Endothelial cell of umbilical vein (primary cell): ENCODE measurements around the gene LRRN4. TPM values are rescaled to one million over a fixed set of nuclear protein-coding genes. Genes with fewer than 3 reads are reported as not detected.

Source experiments
- BruUV-seq: library from RNA; stranded (reverse); fragments of 400-500 nt; replicated peaks from 2 replicates; lab custom pipeline; 2021; lab: Mats Ljungman, UMichigan
- CTCF ChIA-PET: fragments of 300-600, 350-600 bp; sonication (Branson Sonifier 250); formaldehyde crosslinking; loops from one replicate; lab custom pipeline; 2021; ENCODE audit warnings: antibody characterized with exemption, inconsistent platforms; lab: Charles Lee
- POLR2A ChIA-PET: fragments of 300-600, 350-600 bp; sonication (Branson Sonifier 250); formaldehyde crosslinking; loops from one replicate; lab custom pipeline; 2021; ENCODE audit warnings: antibody characterized with exemption, inconsistent platforms; lab: Charles Lee
- DNase-seq: peaks from one replicate; pipeline ENCODE4 v3.0.0-alpha.2; 2011; ENCODE audit warnings: low read depth, low spot score
- FAIRE-seq: peaks from 2 replicates; lab custom pipeline; 2011; peaks lifted over from hg19 to GRCh38; lab: Jason Lieb, UNC
- H2AFZ ChIP-seq: 2 replicates; pipeline ENCODE4 v1.6.0; 2012; ENCODE audit warnings: low read depth, low read length, control low read depth, inconsistent platforms
- H3K27ac ChIP-seq: 2 replicates; pipeline ENCODE4 v1.5.1; 2011; ENCODE audit warnings: low read depth, mild to moderate bottlenecking, control low read depth, low read length, moderate library complexity; ENCODE audit not compliant: insufficient read depth
- H3K27me3 ChIP-seq, 2 experiments: 2 replicates each; pipeline versions ENCODE4 v1.6.0 to v1.6.1; 2011; ENCODE audit warnings: low read length in 2 of 2, mixed read lengths in 1 of 2; ENCODE audit not compliant: control insufficient read depth in 2 of 2, insufficient read depth in 2 of 2
- H3K36me3 ChIP-seq, 2 experiments: 2 replicates in 1 of 2; 3 replicates in 1 of 2; pipeline ENCODE4 v1.5.1; 2011; ENCODE audit warnings: low read length in 2 of 2, mild to moderate bottlenecking in 1 of 2, moderate library complexity in 1 of 2; ENCODE audit not compliant: control insufficient read depth in 2 of 2, insufficient read depth in 2 of 2; ENCODE audit errors: extremely low read depth in 1 of 2
- H3K4me1 ChIP-seq: 3 replicates; pipeline ENCODE4 v1.5.1; 2011; ENCODE audit warnings: mild to moderate bottlenecking, low read length; ENCODE audit not compliant: control insufficient read depth, insufficient read depth; ENCODE audit errors: extremely low read depth
- H3K4me2 ChIP-seq: 2 replicates; pipeline ENCODE4 v1.6.1; 2011; ENCODE audit warnings: low read length, control low read depth, mixed read lengths; ENCODE audit not compliant: insufficient read depth
- H3K4me3 ChIP-seq, 3 experiments: fragments of 200-600 bp in 1 of 3; sonication (generic), shearing (Covaris generic) in 1 of 3; replicated peaks in 1 of 3; 2 replicates each; pipeline ENCODE4 v1.5.1; 2011 to 2016; ENCODE audit warnings: control low read depth in 3 of 3, low read length in 3 of 3, mild to moderate bottlenecking in 2 of 3, inconsistent platforms in 1 of 3, low read depth in 1 of 3, moderate library complexity in 1 of 3; ENCODE audit not compliant: insufficient read depth in 1 of 3
- H3K79me2 ChIP-seq: 2 replicates; pipeline ENCODE4 v1.6.0; 2012; ENCODE audit warnings: low read length, inconsistent platforms; ENCODE audit not compliant: control insufficient read depth, insufficient read depth
- H3K9ac ChIP-seq: replicated peaks from 2 replicates; pipeline ENCODE3; 2011; ENCODE audit warnings: low read length, control low read depth; ENCODE audit not compliant: insufficient read depth; ENCODE audit errors: extremely low read depth
- H3K9me1 ChIP-seq: replicated peaks from 3 replicates; pipeline ENCODE4 v1.6.0; 2011; ENCODE audit warnings: mild to moderate bottlenecking, low read length; ENCODE audit not compliant: control insufficient read depth, insufficient read depth; ENCODE audit errors: extremely low read depth
- H3K9me3 ChIP-seq: replicated peaks from 2 replicates; pipeline ENCODE4 v1.5.1; 2012; ENCODE audit warnings: low read length, inconsistent platforms; ENCODE audit not compliant: control insufficient read depth, insufficient read depth
- H4K20me1 ChIP-seq: replicated peaks from 2 replicates; pipeline ENCODE3; 2011; ENCODE audit warnings: mild to moderate bottlenecking, low read length; ENCODE audit not compliant: control insufficient read depth, insufficient read depth; ENCODE audit errors: extremely low read depth
- EZH2 ChIP-seq: IDR thresholded peaks from 2 replicates; pipeline ENCODE4 v1.6.1; 2012; ENCODE audit warnings: borderline replicate concordance, low read depth, mild to moderate bottlenecking, moderate library complexity, low read length, inconsistent platforms; ENCODE audit not compliant: severe bottlenecking
- FOS ChIP-seq: IDR thresholded peaks from 2 replicates; pipeline ENCODE4 v1.6.1; 2011; ENCODE audit warnings: mild to moderate bottlenecking, low read length, moderate library complexity, borderline replicate concordance; ENCODE audit not compliant: insufficient read depth
- GATA2 ChIP-seq: IDR thresholded peaks from 2 replicates; pipeline ENCODE4 v1.7.0; 2011; ENCODE audit warnings: low read depth, mild to moderate bottlenecking, moderate library complexity, mixed read lengths, low read length; ENCODE audit not compliant: insufficient read length, insufficient read depth
- JUN ChIP-seq: IDR thresholded peaks from 2 replicates; pipeline ENCODE4 v1.6.1; 2011; ENCODE audit warnings: borderline replicate concordance, low read depth; ENCODE audit not compliant: insufficient read length, insufficient read depth
- MAX ChIP-seq: IDR thresholded peaks from 2 replicates; pipeline ENCODE4 v1.6.1; 2011; ENCODE audit not compliant: insufficient read depth, insufficient read length
- MYC ChIP-seq: IDR thresholded peaks from one replicate; pipeline ENCODE4 v1.6.1; 2011; ENCODE audit warnings: mild to moderate bottlenecking, low read depth, low read length
- POLR2A ChIP-seq: IDR thresholded peaks from 2 replicates; pipeline ENCODE4 v1.6.1; 2012; ENCODE audit warnings: low read depth, mild to moderate bottlenecking, control low read depth, low read length
- POLR2AphosphoS5 ChIP-seq: IDR thresholded peaks from 2 replicates; pipeline ENCODE4 v1.6.1; 2012; ENCODE audit warnings: low read depth, mild to moderate bottlenecking, control low read depth, low read length, moderate library complexity; ENCODE audit not compliant: insufficient read depth
- dilution Hi-C: fragments of 300-500 bp; cut with MboI; formaldehyde crosslinking; loops from one replicate; pipeline ENCODE4 v1.15.0; 2019; ENCODE audit warnings: low sequenced_read_pairs; ENCODE audit not compliant: extremely low pct_ligation_motif_present
- intact Hi-C: fragments of 100-400 bp; cut with micrococcal nuclease; formaldehyde crosslinking; loops from one replicate; pipeline ENCODE4 v1.10.0; 2022
- polyA plus RNA-seq, 4 experiments: library from polyadenylated mRNA; depleted of rRNA in 3 of 4; stranded (reverse) in 3 of 4; unstranded in 1 of 4; fragments of >200 nt; gene quantifications; 2 replicates each; pipeline versions ENCODE4 v1.2.1 to v1.2.3, GENCODE V29; 2011 to 2012; ENCODE audit warnings: missing spikeins in 1 of 4
- total RNA-seq: library from RNA; stranded (reverse); gene quantifications from 2 replicates; pipeline ENCODE4 v1.2.3, GENCODE V29; 2021
- TF ChIP-seq, protein P1 (sequence below), 2 donors: IDR thresholded peaks; 1 replicate in 1 of 2; 2 replicates in 1 of 2; pipeline ENCODE4 v1.5.1; 2011; ENCODE audit warnings: low read length in 2 of 2, mild to moderate bottlenecking in 2 of 2, moderate library complexity in 2 of 2, control low read depth in 1 of 2, inconsistent platforms in 1 of 2, low read depth in 1 of 2; ENCODE audit not compliant: insufficient read depth in 1 of 2; ENCODE audit errors: extremely low read depth in 1 of 2

The LRRN4 gene
- total and polyA plus RNA-seq, 2 donors (not counting 3 experiments of a cell fraction or from before 2014, with no cell fraction given) = not detected

GRCh38 chr20:6007094-6007528 is 46.7 kb downstream of the LRRN4 start:
- dilution Hi-C loops (no loop called here), intact Hi-C loops (no loop called here)

GRCh38 chr20:6006603-6006949 is 47.3 kb downstream of the LRRN4 start:
- H3K36me3 ChIP-seq = peaks cover 0 to 3% of the 10 kb centered on the region in 2 experiments
- peak overlapping the region; percentile 20 for H2AFZ ChIP-seq
- TF ChIP-seq POLR2AphosphoS5 = no peak
- TF ChIP-seq EZH2 = no peak
- TF ChIP-seq, protein P1, sequence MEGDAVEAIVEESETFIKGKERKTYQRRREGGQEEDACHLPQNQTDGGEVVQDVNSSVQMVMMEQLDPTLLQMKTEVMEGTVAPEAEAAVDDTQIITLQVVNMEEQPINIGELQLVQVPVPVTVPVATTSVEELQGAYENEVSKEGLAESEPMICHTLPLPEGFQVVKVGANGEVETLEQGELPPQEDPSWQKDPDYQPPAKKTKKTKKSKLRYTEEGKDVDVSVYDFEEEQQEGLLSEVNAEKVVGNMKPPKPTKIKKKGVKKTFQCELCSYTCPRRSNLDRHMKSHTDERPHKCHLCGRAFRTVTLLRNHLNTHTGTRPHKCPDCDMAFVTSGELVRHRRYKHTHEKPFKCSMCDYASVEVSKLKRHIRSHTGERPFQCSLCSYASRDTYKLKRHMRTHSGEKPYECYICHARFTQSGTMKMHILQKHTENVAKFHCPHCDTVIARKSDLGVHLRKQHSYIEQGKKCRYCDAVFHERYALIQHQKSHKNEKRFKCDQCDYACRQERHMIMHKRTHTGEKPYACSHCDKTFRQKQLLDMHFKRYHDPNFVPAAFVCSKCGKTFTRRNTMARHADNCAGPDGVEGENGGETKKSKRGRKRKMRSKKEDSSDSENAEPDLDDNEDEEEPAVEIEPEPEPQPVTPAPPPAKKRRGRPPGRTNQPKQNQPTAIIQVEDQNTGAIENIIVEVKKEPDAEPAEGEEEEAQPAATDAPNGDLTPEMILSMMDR (IDR thresholded peaks at IDR 0.05; ENCODE audit: extremely low read depth in 1 of 2, insufficient read depth in 1 of 2, low read depth in 1 of 2, low read length in 2 of 2) = no peak
- no peak for TF ChIP-seq MYC
- no peak for TF ChIP-seq GATA2
- no peak for TF ChIP-seq POLR2A
- no peak for TF ChIP-seq MAX
- no peak for TF ChIP-seq FOS
- TF ChIP-seq JUN = no peak
- H3K9ac ChIP-seq = peak overlapping the region; percentile 73
- H3K27me3 ChIP-seq = no peaks in the 10 kb centered on the region
- intact Hi-C loops (no loop called here), dilution Hi-C loops (no loop called here)
- DNase-seq (peak; percentile 13), FAIRE-seq (no peak)
- H3K4me3 ChIP-seq = peak overlapping the region; percentile 62 to 84 (median 80)
- peak overlapping the region; percentile 87 for H3K4me2 ChIP-seq
- BruUV-seq = no TSS peak
- peak overlapping the region; percentile 48 for H3K27ac ChIP-seq
- peaks cover 36% of the 10 kb centered on the region for H3K79me2 ChIP-seq
- no peaks in the 10 kb centered on the region for H3K9me1 ChIP-seq
- ChIA-PET CTCF (interaction anchor here (0.6 kb wide), 1 partner anchor 117 kb away, joined by 3 read pairs; no protein-coding TSS in a partner anchor), POLR2A (no interaction called here)
- peaks cover 3% of the 10 kb centered on the region for H4K20me1 ChIP-seq
- peaks cover 23% of the 10 kb centered on the region for H3K4me1 ChIP-seq
- no peaks in the 10 kb centered on the region for H3K9me3 ChIP-seq

More at GRCh38 chr20:6007094-6007528, 46.7 kb downstream of the LRRN4 start:
- H3K9me3 ChIP-seq = no peaks in the 10 kb centered on the region
- peaks cover 3% of the 10 kb centered on the region for H4K20me1 ChIP-seq
- no peaks in the 10 kb centered on the region for H3K27me3 ChIP-seq
- peak overlapping the region; percentile 62 to 84 (median 80) for H3K4me3 ChIP-seq
- ChIA-PET POLR2A (interaction anchor here (0.6 kb wide), 1 partner anchor 101 kb away, joined by 4 read pairs; no protein-coding TSS in a partner anchor), CTCF (interaction anchor here (0.6 kb wide), 1 partner anchor 117 kb away, joined by 3 read pairs; no protein-coding TSS in a partner anchor)
- H2AFZ ChIP-seq = no peak overlapping the region
- H3K27ac ChIP-seq = no peak overlapping the region
- BruUV-seq = TSS peak; percentile 38
- H3K4me2 ChIP-seq = peak overlapping the region; percentile 87
- no peaks in the 10 kb centered on the region for H3K9me1 ChIP-seq
- peak overlapping the region; percentile 73 for H3K9ac ChIP-seq
- H3K36me3 ChIP-seq = peaks cover 0 to 5% of the 10 kb centered on the region in 2 experiments
- DNase-seq (peak; percentile 23), FAIRE-seq (no peak)
- TF ChIP-seq, protein P1 (IDR thresholded peaks at IDR 0.05; ENCODE audit: extremely low read depth in 1 of 2, insufficient read depth in 1 of 2, low read depth in 1 of 2, low read length in 2 of 2) = no peak
- TF ChIP-seq GATA2 = peak; percentile 14
- H3K79me2 ChIP-seq = peaks cover 37% of the 10 kb centered on the region
- H3K4me1 ChIP-seq = peaks cover 23% of the 10 kb centered on the region
